Effector CD8-positive, alpha-beta T cell (primary cell): ENCODE measurements around the gene LILRB4.
"Not testable (repeated sequence)": the region's sequence is repeated elsewhere in the genome, so short reads cannot be mapped to it uniquely, and the experiment has no call there.

Source experiments
- DNase-seq: peaks from one replicate; lab custom pipeline; 2025; lab: John Stamatoyannopoulos, UW

The LILRB4 gene

DNA sequence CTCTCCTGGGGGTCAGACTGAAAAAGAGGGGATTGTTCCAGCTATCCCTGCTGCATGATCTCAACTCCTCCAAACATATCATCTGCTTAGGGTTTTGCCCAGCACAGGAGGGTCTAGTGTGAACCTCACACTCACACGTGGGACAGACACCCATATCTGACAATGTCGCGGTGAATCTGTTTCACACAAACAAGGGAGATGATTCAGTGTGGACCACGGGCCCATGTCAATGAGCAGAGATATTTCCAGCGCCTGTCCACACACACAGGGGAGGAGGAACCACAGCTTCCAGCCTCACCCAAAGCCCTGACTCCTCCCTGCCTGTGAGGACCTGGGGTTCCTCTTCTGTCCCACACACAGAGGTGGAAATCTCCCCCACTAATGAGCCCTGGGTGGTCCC lies 31.9 kb downstream of the LILRB4 start:
- no peak for DNase-seq

DNA sequence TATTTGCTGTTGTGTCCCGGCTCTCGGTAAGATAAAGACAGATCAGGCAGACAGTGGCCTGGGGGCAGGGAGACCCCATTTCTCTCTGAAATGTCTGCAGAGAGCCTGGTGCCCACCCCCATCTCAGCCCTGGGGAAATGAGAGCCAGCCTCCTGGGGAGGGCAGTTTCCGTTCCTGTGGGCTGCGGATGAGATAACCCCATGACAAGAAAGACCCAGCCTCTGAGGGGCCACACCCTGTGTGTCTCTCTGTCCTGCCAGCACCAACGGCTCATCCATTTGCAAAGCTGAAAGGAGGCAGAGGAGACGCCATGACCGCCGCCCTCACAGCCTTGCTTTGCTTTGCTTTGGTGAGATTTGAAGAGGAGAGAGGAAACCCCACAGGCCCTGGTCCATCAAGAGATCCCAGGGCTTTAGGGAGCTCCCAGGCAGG lies 33.3 kb downstream of the LILRB4 start:
- no peak for DNase-seq

DNA sequence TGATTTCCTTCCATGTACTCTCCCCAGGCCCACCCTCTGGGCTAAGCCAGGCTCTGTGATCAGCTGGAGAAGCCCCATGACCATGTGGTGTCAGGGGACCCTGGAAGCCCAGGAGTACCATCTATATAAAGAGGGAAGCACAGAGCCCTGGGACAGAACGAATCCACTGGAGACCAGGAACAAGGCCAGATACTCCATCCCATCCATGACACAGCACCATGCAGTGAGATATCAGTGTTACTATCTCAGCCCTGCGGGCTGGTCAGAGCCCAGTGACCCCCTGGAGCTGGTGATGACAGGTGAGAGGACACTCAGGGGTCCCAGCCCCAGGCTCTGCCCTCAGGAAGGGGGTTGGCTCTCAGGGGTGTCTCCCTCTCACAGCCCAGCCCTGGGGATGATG lies 34.0 kb downstream of the LILRB4 start:
- DNase-seq = no peak

DNA sequence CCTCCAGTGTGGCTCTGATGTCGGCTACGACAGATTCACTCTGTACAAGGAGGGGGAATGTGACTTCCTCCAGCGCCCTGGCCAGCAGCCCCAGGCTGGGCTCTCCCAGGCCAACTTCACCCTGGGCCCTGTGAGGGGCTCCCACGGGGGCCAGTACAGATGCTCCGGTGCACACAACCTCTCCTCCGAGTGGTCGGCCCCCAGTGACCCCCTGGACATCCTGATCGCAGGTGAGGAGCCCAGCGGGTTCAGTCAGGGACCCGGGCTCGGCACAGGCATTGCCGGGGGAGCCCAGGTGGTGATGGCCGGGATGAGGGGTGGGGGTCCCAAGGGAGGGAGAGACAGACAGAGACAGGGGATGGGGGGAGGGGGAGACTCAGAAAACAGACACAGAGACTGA lies 34.9 kb downstream of the LILRB4 start:
- not testable (repeated sequence) for DNase-seq

DNA sequence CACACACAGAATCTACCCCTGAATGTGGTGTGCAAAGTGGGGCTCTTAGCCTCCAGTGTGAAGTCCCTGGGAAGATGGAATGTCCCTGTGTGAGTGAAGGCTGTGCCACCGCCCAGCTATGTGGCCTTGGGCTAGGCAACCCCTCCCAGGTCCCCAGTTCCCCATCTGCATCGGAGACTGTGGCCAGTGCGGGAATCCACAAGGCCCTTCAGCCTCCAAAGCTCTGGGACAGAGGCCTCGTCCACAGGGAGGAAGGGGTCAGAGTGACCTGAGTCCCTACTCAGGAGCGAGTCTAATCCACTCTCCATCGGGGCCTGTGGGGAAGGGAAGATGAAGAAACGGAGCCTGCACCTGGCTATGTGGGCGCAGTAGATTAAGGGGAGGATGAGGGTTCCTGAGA lies 42.1 kb downstream of the LILRB4 start:
- no peak for DNase-seq

DNA sequence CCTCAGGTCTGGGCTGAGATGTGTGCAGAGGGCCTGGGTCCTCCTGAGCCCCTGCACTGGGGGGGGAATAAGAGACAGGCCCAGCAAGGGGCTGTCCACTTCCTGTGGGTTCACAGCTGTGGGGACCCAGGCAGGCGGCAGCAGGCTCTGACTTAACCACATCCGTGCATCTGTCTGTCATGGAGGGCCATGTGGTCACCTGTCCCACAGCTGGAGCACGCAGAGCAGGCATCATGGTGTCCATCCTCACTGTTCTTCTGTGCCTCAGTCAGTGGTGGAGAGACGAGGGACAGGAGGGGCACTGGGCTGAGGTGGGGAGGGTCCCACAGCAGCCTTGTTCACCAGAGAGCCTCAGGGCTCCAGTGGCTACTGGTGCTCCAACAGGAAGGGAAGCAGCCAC lies 45.2 kb downstream of the LILRB4 start:
- no peak for DNase-seq

DNA sequence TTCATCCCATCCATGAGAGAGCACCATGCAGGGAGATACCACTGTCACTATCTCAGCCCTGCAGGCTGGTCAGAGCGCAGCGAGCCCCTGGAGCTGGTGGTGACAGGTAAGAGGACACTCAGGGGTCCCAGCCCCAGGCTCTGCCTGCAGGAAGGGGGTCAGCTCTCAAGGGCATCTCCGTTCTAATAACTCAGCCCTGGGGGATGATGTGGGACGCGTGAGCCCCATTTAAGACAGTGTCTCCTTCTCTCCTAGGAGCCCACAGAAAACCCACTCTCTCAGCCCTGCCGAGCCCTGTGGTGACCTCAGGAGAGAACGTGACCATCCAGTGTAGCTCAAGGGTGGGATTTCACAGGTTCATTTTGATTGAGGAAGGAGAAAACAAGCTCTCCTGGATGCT lies 46.0 kb downstream of the LILRB4 start:
- no peak for DNase-seq

DNA sequence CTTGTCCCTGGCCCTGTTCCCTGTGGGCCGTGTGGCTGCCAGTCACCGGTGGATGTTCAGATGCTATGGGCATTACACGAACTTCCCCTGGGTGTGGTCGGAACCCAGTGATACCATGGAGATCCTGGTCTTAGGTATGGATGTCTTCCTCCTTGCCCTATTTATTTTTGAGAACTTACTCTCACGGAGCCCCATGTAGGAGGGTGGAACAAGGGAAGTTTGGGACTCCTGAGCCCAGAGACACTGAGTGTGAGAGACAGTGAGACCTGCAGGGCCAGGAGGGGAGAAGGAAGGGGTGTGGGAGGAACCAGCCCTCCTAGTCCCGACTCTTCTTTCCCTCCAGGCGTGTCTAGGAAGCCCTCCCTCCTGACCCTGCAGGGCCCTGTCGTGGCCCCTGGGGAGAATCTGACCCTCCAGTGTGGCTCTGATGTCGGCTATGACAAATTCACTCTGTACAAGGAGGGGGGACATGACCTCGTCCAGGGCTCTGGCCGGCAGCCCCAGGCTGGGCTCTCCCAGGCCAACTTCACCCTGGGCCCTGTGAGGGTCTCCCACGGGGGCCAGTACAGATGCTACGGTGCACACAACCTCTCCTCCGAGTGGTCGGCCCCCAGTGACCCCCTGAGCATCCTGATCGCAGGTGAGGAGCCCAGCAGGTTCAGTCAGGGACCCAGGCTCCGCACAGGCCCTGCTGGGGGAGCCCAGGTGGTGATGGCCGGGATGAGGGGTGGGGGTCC lies 46.6 kb downstream of the LILRB4 start:
- no peak for DNase-seq

DNA sequence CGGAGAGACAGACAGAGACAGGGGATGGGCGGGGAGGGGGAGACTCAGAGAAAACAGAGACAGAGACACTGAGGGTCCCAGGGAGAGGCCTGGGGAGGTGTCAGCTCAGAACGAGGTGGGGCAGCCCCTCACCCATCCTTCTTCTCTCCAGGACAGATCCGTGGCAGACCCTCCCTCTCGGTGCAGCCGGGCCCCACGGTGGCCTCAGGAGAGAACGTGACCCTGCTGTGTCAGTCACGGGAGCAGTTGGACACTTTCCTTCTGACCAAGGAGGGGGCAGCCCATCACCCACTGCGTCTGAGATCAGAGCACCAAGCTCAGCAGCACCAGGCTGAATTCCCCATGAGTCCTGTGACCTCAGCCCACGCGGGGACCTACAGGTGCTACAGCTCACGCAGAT lies 47.2 kb downstream of the LILRB4 start:
- not testable (repeated sequence) for DNase-seq
